Neural crest cell (in vitro differentiated cells): ENCODE results near the gene ZNF189. TPM values are rescaled to one million over a fixed set of nuclear protein-coding genes. Genes with fewer than 3 reads are reported as not detected.

Experiments
- DNase-seq: peaks from one replicate; pipeline ENCODE4 v3.0.0; 2021; ENCODE audit warnings: low read depth, mixed read lengths, low spot score
- H3K27ac Mint-ChIP-seq: one replicate; pipeline ENCODE4 v1.8.0; 2021; ENCODE audit warnings: mild to moderate bottlenecking, mixed read lengths; ENCODE audit not compliant: unreplicated experiment
- H3K27me3 Mint-ChIP-seq: 2 replicates; pipeline ENCODE4 v1.8.0; 2021; ENCODE audit warnings: low read depth, mild to moderate bottlenecking, mixed read lengths
- H3K36me3 Mint-ChIP-seq: 2 replicates; pipeline ENCODE4 v1.8.0; 2021; ENCODE audit warnings: low read depth, mild to moderate bottlenecking, mixed read lengths
- H3K4me1 Mint-ChIP-seq: 2 replicates; pipeline ENCODE4 v1.8.0; 2021; ENCODE audit warnings: mixed read lengths
- H3K4me3 Mint-ChIP-seq: one replicate; pipeline ENCODE4 v1.8.0; 2021; ENCODE audit warnings: mild to moderate bottlenecking, mixed read lengths
- H3K9me3 Mint-ChIP-seq: 2 replicates; pipeline ENCODE4 v1.8.0; 2021; ENCODE audit warnings: mixed read lengths
- CTCF ChIP-seq: fragments of 200-600 bp; sonication (generic); conservative IDR thresholded peaks from 2 replicates; pipeline ENCODE4 v1.5.0; 2021; ENCODE audit warnings: antibody characterized with exemption, mild to moderate bottlenecking
- total RNA-seq: library from RNA; stranded (reverse); gene quantifications from 2 replicates; pipeline ENCODE4 v1.2.1, GENCODE V29; 2021

Gene ZNF189
- total RNA-seq, 1 donor from 2014 or later: 24.0 TPM

- peaks cover 74% of the 10 kb centered on the region for H3K36me3 Mint-ChIP-seq
Measured at GRCh38 chr9:101400120-101400519, 1.5 kb downstream of the ZNF189 start.

GRCh38 chr9:101403516-101404285 lies 5.0 kb downstream of the ZNF189 start:
- H3K4me1 Mint-ChIP-seq: peaks cover 20% of the 10 kb centered on the region
- no peaks in the 10 kb centered on the region for H3K27me3 Mint-ChIP-seq
- DNase-seq: no peak
- TF ChIP-seq CTCF: no peak
- peaks cover 81% of the 10 kb centered on the region for H3K36me3 Mint-ChIP-seq
- no peak overlapping the region for H3K4me3 Mint-ChIP-seq
- H3K27ac Mint-ChIP-seq: no peak overlapping the region
- H3K9me3 Mint-ChIP-seq: peaks cover 40% of the 10 kb centered on the region

More at GRCh38 chr9:101400120-101400519, 1.5 kb downstream of the ZNF189 start:
- H3K4me3 Mint-ChIP-seq: peak overlapping the region; percentile 100
- peaks cover 39% of the 10 kb centered on the region for H3K4me1 Mint-ChIP-seq
- no peak for TF ChIP-seq CTCF
- no peak for DNase-seq
- no peak overlapping the region for H3K27ac Mint-ChIP-seq
- H3K9me3 Mint-ChIP-seq: peaks cover 24% of the 10 kb centered on the region
- H3K27me3 Mint-ChIP-seq: no peaks in the 10 kb centered on the region

GRCh38 chr9:101408374-101409078 lies 9.9 kb downstream of the ZNF189 start:
- Mint-ChIP-seq H3K36me3 (peaks cover 88% of the 10 kb centered on the region), H3K27ac (no peak overlapping the region), H3K9me3 (peaks cover 52% of the 10 kb centered on the region), H3K4me3 (no peak overlapping the region), H3K27me3 (no peaks in the 10 kb centered on the region), H3K4me1 (no peaks in the 10 kb centered on the region)
- no peak for DNase-seq
- no peak for TF ChIP-seq CTCF

- Mint-ChIP-seq H3K9me3 (peaks cover 53% of the 10 kb centered on the region), H3K36me3 (peaks cover 86% of the 10 kb centered on the region), H3K4me3 (no peak overlapping the region), H3K4me1 (no peaks in the 10 kb centered on the region), H3K27ac (no peak overlapping the region), H3K27me3 (no peaks in the 10 kb centered on the region)
- DNase-seq: no peak
- no peak for TF ChIP-seq CTCF
Measured at GRCh38 chr9:101409079-101409477, 10.4 kb downstream of the ZNF189 start.

- Mint-ChIP-seq H3K27ac (no peak overlapping the region), H3K27me3 (no peaks in the 10 kb centered on the region), H3K9me3 (peaks cover 30% of the 10 kb centered on the region), H3K36me3 (peaks cover 51% of the 10 kb centered on the region), H3K4me3 (no peak overlapping the region), H3K4me1 (no peaks in the 10 kb centered on the region)
- no peak for DNase-seq
- TF ChIP-seq CTCF: no peak
Measured at GRCh38 chr9:101414839-101415238, 16.2 kb downstream of the ZNF189 start.
